GM21360 (cell line): ENCODE measurements around the gene TOMT.
A peak's percentile ranks its signal among the peaks of the same experiment; 100 is the strongest.

Source experiments
- ATAC-seq: cut with Tn5 transposase; IDR thresholded peaks from one replicate; pipeline ENCODE4 v1.9.1; 2021; ENCODE audit warnings: mild to moderate bottlenecking, moderate library complexity; ENCODE audit not compliant: unreplicated experiment

The TOMT gene

DNA sequence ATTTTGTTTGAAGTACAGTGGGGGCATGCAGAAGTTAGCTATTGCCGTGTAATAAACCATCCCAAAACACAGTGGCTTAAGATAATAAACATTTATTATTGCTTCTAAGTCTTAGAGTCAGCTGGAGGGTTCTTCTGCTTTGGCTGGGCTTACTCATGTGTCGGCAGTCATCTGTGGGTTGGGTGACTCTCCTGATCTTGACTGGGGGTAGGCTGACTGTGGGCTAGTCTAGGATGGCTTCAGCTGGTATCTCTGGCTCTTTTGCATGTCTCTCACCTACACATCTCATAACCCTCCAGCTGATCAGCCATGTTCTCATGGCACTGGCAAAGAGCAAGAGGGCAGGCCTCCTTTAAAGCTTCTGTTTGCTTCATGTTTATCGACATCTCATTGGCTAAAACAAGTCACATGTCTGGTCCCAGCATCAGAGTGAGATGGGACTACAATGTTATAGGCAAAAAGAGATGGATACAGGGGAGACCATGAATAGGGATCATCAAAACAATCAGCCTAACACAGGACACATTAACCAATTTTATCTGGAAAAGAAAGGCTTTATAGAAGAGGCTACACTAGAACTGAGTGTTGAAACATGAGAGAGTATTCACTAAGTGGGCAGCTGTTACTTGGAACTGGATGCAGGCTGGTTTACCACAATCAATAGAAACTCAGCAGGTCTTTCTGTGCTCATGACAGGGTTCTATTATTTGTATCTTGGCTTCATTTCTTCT, 19.9 kb upstream of the TOMT start:
- no peak for ATAC-seq

DNA sequence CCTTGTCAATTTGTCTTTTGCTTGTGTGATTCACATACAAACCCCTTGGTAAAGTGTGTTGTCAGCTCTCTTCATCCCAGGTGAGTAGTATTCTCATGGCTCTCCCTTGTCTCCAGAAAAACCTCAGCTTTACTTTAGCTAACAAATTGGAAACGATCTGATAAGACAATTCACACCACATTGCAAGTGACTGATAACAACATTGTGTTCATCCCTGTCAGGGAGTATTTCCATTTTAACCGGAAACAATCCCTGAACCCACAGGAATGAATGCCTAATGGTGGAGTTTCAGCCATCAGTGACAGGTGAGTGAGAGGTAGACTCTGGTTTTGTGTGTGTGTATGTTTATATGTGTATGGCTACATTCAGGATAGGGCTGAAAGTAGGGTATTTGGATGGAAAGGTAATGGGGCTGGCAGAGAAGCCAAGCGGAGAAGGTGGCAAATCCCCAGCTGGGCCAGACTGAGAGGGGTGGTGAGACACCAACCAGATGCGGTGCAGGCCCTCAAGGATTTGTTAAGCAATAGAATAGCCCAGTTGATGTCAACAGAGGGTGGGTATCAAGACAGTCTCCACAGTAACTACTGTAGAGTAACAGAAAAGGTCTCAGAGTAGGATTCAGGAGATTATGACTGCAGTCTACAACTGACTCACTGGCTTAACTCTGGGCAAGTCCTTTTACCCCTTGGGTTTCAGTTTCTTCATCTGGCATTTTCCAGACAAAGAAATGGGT, 17.5 kb upstream of the TOMT start:
- no peak for ATAC-seq

DNA sequence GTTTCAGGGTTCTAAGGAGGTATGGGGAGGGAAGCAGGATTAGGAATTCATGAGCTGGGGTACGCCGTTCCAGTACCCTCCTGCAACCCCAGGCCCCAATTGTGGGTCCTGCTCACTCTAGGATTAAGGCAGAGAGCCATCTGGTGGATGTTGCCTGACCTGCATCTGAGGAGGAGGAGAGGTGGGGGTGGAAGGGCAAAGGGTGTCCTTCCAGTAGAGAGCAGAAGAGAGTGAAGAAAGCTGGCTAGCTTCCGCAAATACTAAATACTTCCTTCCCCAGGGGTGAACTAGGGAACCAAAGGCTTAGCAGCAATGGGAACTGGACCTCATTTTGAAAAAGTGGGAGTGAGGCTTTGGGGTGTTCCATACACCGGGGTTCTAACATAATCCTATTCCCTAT, 14.4 kb upstream of the TOMT start:
- peak; percentile 59 for ATAC-seq

DNA sequence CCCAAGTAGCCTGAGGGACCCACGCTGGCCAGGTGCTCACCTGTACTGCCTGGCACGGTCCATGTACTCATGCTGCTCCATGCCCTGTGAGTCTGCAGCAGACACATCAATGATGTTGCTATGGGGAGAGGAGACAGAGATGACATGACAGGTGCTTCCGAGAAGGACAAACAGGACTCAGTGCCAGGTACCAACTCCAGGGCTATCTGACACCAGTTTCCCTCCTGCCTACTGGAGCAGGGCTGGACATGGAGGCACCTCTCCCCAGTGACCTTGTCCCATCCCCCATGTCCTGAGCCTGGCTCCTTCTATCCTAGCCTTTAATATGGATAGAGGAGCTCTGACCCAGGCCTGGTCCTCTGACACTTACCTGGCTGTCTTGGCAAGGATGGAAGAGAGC, 7.0 kb upstream of the TOMT start:
- no peak for ATAC-seq

DNA sequence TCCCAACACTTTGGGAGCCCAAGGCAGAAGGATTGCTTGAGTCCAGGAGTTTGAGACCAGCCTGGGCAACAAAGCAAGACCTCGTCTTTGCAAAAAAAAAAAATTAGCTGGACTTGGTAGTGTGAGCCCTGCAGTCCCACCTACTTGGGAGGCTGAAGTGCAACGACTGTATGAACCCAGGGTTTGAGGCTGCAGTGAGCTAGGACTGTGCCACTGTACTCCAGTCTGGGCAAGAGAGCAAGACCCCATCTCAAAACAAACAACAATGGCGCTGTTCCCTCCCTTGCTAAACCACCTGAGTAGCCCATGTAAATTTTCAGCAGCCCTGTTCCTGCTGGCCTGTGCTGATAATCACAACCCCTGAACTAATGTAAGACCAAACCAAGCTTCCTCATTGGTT, 5.7 kb upstream of the TOMT start:
- ATAC-seq, result no peak

DNA sequence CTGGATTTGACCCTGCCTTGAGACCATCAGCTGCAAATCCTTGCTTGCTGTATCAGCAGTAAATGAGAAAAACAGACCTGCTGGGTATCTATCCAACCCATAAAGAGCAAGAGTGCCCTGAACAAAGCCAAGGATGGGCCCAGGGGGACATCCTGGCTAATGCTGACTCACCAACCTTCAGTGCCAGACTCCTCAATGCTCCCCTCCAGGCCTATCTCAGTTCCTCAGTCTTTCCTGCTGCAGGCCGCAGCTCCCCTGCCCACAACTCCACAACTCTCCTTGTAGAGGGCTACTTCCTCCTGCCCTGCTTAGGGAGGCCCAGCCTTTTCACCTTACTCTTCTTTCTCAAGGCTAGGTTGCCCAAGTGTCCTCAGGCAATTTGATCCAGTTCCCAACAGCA, 5.3 kb upstream of the TOMT start:
- no peak for ATAC-seq

DNA sequence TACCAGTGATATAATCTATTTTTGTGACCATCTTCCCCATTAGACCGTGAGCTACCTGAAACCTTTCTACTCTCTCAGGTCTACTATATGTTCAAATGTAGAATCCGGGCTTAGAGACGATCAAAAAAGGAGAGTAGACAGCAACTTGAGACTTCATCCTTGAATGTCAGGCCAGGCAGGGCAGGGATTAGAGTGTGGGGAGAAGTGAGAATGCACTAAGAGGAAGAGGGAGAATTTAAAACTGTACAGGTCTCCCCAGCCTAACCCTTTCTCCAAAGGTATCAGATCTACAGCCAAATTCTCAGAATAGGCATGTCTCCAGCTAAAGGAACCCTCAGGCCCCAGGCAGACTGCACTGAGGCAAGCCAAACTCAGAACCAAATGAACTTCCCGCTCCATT, 3.6 kb upstream of the TOMT start:
- no peak for ATAC-seq

DNA sequence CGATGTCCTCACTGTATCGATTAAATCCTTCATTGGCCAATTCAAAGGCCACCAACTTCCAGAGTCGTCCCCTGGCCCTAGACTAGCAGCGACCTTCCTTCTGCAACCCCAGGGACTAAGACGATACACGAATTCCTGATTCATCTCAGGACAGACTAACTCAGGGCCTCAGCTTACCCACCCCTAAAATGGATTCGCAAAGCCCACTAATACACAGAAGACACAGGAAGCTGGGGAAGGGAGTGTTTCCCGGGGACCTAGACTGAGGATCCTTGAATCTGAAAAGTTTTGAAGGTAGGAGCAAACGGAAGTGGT, 3.1 kb upstream of the TOMT start:
- ATAC-seq, result peak; percentile 12

DNA sequence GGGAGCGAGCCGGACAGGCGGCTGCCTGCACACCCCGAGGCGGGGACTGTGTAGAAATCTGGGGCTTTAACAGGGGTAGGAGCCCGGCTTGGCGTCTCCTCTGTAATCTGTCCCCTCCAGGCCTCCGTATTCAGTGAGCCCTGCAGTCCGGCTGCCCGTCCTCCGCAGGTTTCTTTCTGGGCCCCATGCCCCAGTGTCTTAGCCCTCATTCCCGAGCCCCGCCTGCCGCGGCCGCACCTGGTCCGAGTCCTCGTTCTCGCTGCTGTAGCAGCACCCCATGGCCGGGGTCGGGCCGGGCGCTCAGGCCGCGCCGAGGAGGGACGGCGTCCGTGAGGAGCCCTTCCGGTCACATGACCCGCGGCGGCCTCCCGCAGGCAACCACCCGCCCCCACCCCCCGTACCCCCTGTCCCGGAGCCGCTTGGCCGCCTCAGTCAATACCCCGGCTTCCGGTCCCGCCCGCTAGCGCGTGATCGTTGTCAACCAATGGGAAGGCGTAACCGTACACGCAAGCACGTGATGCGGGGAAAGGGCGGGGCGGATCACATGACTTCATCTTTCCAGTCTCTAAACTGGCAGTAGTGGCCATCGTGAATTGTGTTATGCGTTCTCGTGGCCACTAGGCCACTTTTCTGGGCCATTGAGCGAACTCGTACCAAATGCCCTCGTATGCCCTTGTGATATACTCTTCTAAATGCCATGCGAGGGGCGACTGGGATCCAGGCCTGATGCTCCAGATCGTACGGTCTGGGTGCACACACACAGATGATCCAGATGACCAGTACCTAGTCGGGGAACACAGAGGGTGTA, 2.6 kb upstream of the TOMT start, which contains the start of gene LAMTOR1:
Gene LAMTOR1, minus strand, starts transcription at position 352 of the 808 bp plus-strand sequence. Its CDS starts 73 bp downstream, at position 279.
- ATAC-seq, result peak; percentile 82

DNA sequence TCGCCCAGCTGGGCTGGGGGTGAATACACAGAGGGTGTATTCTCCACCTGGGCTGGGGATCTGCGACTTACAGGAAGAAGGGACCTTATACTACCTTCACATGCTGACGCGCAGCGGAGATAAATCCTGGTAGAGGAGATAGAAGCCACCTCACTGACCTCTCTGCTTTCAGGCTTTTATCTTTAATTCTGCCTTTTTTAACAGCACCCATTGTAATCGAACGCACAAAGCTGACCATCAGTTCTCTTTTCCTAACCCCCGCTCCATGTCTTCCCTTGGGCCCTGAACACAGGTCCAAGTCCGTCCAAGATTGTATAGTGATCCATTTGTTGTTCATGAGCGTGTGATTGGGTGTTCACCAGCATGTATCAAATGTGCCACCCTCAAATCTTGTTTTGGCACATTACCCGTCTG, 2.0 kb upstream of the TOMT start:
- no peak for ATAC-seq

DNA sequence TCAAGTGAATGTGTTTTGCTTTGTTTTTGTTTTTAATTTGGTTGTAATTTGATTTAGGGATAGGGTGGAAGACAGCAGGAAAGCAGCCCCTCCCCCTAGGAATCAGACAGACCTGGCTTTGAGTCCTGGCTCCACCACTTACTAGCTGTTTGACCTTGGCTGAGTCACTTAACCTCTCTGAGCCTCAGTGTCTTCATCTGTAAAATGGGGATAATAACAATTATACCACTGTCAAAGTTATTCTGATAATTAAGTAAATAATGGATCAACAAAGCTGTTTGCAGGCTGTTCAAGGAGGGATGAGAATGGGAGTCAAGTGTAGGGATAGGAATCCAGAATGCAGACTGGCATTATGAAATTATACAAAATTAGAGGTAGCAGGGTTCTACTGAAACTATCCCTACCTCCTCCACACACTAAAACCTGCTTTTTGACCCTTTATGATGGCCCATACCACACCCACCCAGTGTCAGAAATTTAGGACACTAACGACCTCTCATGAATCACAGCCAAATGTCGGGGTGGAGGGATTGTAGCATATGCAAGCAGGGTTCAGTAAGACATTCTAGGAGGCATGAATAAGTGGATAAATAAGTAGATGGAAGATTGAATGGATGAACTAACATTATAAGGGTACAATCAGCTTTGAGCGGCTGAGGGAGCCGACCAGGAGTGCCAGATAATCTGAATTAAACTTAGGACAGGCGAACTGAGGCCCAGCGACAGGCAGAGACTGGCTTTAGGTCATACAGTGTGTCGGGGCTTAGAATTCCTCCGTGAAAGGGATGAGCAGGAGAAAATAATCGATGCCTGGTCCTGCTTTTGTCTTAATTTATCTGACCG, 5.8 kb downstream of the TOMT start:
- peak; percentile 2 for ATAC-seq

DNA sequence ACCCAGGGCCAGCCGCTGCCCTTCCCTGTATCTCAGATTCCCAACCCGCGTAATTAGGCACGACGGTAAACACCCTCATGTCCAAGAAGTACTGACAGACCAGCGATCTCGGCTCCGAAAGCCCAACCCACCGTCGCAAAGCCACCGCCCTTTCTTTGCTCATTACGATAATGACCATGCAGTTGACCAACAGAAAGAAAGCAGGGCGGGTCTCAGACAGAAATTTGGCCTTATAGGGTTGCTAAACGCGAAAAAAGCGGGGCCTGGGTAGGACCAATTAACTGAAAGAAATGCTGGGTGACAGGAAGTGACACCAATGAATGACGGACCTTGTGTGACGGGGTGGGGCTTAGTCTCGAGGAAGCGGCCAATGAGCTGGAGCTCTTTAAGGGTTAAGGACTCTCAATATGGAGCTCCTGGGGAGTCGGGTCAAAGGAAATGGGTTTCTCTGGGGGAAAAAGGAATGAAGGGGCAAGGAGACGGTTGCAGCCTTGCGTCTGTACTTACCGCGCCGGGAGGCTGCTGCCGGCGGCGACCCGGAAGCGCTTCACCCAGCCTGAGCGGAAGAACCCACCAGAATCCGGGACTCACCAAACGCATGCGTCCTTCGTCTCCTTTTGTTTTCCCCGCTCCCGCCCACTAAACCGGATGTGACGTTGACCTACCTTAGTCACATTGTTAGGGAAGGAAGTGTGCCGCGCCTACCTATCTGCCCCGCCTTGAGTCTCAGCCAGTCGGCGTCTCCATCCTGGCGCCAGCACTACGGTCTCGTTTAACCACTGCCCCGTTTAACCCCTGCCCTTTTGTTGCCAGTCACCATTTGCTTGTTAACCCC, 6.6 kb downstream of the TOMT start, which contains the start of gene ANAPC15:
Gene ANAPC15, minus strand, starts transcription at position 553 of the 835 bp plus-strand sequence. CDS start 1,419 bp downstream, outside the sequence.
- ATAC-seq, result peak; percentile 86

DNA sequence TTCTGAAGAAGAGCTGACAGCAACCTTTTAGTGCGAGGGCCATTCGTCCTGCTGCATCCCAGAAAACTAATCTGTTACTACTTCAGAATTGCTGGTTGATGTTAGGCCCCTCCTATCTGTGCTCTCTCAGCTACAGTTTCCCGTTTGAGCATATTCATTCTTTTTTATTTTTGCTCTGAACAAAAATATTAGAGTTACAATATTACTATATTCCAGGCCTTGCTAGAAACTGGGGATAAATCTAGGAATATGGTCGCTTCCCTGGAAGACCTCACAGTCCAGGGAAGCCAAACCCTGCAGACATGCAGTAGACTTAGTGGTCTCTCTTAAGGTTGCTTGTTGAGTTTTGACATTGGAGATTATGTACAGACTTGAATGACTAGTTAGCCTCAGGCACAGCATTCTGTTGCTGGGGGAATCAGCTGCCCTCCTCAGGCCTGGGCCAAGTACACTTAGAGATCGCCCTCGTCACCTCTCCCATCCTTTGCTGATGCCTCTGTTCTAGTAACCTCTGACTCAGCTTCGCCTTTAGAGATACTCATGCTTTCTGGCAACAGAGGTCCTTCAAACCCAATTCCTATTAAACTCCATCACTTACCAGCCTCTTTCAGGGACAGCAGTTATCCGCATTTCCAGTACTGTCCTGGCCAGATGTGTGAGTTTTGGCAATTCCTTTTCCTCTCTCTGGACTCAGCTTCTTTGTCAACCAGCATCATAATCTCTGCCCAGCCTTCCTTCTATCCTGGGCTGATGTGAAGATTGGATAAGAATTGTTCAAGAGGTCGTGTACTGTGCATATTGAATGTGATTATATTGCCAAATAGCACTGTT, 7.5 kb downstream of the TOMT start:
- no peak for ATAC-seq

DNA sequence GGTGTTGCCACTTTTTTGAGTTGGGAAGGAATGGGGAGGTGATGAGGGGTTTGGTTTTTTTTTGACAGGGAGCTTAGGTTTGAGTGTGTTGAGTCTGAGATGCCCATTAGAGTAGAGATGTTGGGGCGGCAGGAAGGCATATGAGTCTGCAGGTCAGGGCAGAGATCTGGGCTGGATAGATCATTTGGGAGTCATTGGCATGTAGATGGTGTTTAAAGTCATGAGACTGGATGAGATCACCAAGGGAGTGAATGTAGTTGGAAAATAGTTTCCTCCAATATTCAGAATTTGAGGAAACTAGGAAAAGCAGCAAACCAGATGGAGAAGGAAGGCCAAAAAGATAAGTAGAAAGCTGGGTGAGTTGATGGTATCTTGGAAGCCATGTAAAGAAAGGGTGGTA, 8.8 kb downstream of the TOMT start:
- no peak for ATAC-seq

DNA sequence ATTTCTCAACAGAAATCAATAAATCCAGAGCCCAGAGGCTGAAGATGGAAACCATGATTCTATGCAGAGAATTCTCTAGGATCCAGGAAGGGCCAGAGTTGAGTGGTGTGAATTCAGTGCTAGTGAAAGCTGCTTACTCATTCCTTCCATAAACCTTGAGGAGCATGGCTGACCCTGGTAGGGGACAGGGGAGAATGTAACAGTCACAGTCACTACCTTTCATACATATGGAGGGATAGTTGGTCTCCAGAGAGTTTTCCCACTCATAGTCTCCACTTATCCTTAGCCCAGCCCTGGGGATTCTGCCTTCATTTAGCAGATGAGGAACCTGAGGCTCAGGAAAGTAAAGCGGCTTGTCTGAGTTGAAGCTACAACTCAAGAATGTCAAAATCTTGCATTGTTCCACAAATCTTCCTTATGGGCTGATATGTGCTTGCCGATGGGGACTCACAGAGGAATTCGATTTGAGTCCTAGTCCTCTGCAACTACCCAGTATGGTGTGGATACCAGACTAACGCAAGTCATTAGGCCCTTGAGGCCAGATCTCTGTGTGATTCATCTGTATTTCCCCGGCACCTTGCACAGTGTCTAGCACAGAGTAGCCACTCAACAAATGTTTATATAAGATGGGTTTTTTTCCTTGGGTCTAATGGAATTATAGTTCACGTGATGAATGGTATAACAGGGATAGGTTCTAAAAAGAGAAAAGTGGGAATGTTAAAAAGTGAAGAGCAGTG, 10.5 kb downstream of the TOMT start:
- no peak for ATAC-seq

DNA sequence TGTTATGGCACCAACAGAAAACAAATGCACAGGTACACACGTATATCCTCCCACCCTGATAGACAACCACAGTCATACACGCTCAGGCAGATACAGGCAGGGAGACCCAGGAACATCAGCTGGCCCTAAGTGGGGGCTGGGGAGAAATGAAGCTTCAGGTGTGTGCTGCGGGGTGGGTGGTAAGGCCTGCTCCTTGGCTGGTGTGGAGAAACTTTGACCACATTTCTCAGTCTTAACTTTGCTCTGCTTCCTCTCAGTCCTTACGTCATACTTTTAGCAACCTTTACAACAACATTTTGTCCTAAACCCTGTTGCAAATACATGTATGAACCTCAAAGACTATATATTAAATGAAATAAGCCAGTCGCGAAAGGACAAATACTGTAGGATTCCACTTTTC, 13.5 kb downstream of the TOMT start:
- no peak for ATAC-seq

DNA sequence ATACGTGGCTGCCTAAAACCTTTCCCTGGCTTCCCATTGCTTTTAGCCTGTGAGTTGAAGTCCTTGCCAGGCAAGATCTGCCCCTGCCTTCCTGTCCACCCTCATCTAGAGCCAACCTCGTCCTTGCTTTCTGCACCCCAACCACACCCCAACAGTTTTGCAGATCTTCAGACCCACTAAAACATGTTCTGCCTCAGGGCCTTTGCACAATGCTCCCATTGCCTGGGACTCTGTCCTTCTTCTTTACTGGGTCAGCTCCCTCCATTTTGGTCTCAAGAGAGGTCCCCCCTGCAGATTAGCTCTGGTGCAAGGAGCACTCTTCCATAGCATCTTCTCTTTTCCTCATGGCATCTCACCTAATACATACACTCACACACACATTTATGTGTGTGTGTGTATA, 15.2 kb downstream of the TOMT start:
- ATAC-seq, result no peak

DNA sequence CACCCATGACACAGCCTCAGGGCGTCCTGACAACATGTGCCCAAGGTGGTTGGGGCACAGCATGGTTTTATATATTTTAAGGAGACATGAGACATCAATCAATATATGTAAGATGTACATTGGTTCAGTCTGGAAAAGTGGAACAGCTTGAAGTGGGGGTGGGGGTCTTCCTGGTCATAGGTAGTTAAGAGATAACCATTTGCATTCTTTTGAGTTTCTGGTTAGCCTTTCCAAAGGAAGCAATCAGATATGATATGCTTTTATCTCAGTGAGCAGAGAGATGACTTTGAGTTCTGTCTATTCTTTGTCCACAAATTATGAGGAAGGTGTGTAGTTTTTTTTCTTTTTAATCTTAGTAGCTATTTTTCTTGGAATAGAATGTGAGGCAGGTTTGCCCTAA, 16.9 kb downstream of the TOMT start:
- no peak for ATAC-seq
